CD4-positive, CD25-positive, alpha-beta regulatory T cell (primary cell): ENCODE results near the gene E2F1. TPM values are rescaled to one million over a fixed set of nuclear protein-coding genes. Genes with fewer than 3 reads are reported as not detected.
A peak's percentile ranks its signal among the peaks of the same experiment; 100 is the strongest.

Experiments used
- ATAC-seq, 2 donors: fragments of 150-1000 bp; cut with Tn5 transposase; one replicate each; pipeline ENCODE4 v1.10.0; 2021; ENCODE audit warnings: low read depth in 2 of 2, moderate number of reproducible peaks in 2 of 2, moderate library complexity in 1 of 2
- DNase-seq, 3 donors: peaks; one replicate each; pipeline versions ENCODE4 v3.0.0 to v3.0.0-alpha.2; 2012 to 2022; ENCODE audit warnings: mixed read lengths in 1 of 3
- H3K27ac ChIP-seq: one replicate; pipeline ENCODE4 v1.7.0; 2013; ENCODE audit warnings: mild to moderate bottlenecking, low read length; ENCODE audit not compliant: insufficient read depth, poor library complexity, severe bottlenecking
- H3K27me3 ChIP-seq: one replicate; pipeline ENCODE4 v1.7.0; 2013; ENCODE audit warnings: low read length; ENCODE audit not compliant: control insufficient read depth, insufficient read depth
- H3K36me3 ChIP-seq: one replicate; pipeline ENCODE4 v1.7.0; 2013; ENCODE audit warnings: mild to moderate bottlenecking, low read length, moderate library complexity; ENCODE audit not compliant: control insufficient read depth, insufficient read depth
- H3K4me1 ChIP-seq: 2 replicates; pipeline ENCODE4 v1.7.0; 2013; ENCODE audit warnings: mild to moderate bottlenecking, low read length; ENCODE audit not compliant: insufficient read depth, control insufficient read depth, poor library complexity, severe bottlenecking
- H3K4me3 ChIP-seq: one replicate; pipeline ENCODE4 v1.7.0; 2013; ENCODE audit warnings: low read depth, mild to moderate bottlenecking, low read length, moderate library complexity
- H3K9me3 ChIP-seq, 2 experiments: 1 replicate in 1 of 2; 2 replicates in 1 of 2; pipeline ENCODE4 v1.7.0; 2013; ENCODE audit warnings: low read length in 2 of 2, mild to moderate bottlenecking in 1 of 2, moderate library complexity in 1 of 2; ENCODE audit not compliant: control insufficient read depth in 2 of 2
- H3K27ac Mint-ChIP-seq, 3 donors: one replicate each; pipeline ENCODE4 v1.8.0; 2020 to 2022; ENCODE audit warnings: mild to moderate bottlenecking in 3 of 3, mixed read lengths in 3 of 3, moderate library complexity in 2 of 3
- H3K27me3 Mint-ChIP-seq: one replicate; pipeline ENCODE4 v1.8.0; 2022; ENCODE audit warnings: mild to moderate bottlenecking, mixed read lengths
- H3K36me3 Mint-ChIP-seq: one replicate; pipeline ENCODE4 v1.8.0; 2020; ENCODE audit warnings: mixed read lengths
- H3K4me1 Mint-ChIP-seq, 4 donors: one replicate each; pipeline ENCODE4 v1.8.0; 2020 to 2022; ENCODE audit warnings: mixed read lengths in 4 of 4, mild to moderate bottlenecking in 1 of 4
- H3K4me3 Mint-ChIP-seq, 4 donors: one replicate each; pipeline ENCODE4 v1.8.0; 2020 to 2022; ENCODE audit warnings: mild to moderate bottlenecking in 4 of 4, mixed read lengths in 4 of 4, moderate library complexity in 3 of 4
- H3K9me3 Mint-ChIP-seq, 7 donors: one replicate each; pipeline ENCODE4 v1.8.0; 2020 to 2022; ENCODE audit warnings: mixed read lengths in 7 of 7, mild to moderate bottlenecking in 3 of 7, moderate library complexity in 2 of 7
- polyA plus RNA-seq, 4 donors: library from polyadenylated mRNA; unstranded; fragments of 300-500 nt; fragmentation: Illumina TruSeq; gene quantifications; one replicate each; pipeline ENCODE4 v1.2.3, GENCODE V29; 2021
- total RNA-seq: library from RNA; stranded (reverse); gene quantifications from one replicate; pipeline ENCODE4 v1.2.3, GENCODE V29; 2022

E2F1 gene
- total and polyA plus RNA-seq, 5 donors from 2014 or later = 0.48 to 3.1 (median 0.94) TPM

GRCh38 chr20:33681288-33681687 is 4.9 kb downstream of the E2F1 start:
- no peak overlapping the region for H3K4me3 ChIP-seq
- Mint-ChIP-seq H3K27me3 (no peaks in the 10 kb centered on the region), H3K4me1 (peaks cover 5 to 54% (median 30%) of the 10 kb centered on the region in 4 donors), H3K9me3 (no peaks in the 10 kb centered on the region), H3K4me3 (peak overlapping the region in 1 of 4 donors; percentile 39), H3K27ac (peak overlapping the region in 2 of 3 donors; percentile 34 to 54), H3K36me3 (no peaks in the 10 kb centered on the region)
- H3K27ac ChIP-seq = no peak overlapping the region
- ATAC-seq = no peak
- peaks cover 37% of the 10 kb centered on the region for H3K4me1 ChIP-seq
- H3K27me3 ChIP-seq = no peaks in the 10 kb centered on the region
- H3K9me3 ChIP-seq = no peaks in the 10 kb centered on the region
- H3K36me3 ChIP-seq = no peaks in the 10 kb centered on the region
- no peak for DNase-seq

GRCh38 chr20:33680686-33681085 is 5.5 kb downstream of the E2F1 start:
- H3K4me3 Mint-ChIP-seq = peak overlapping the region in 3 of 4 donors; percentile 39 to 73 (median 52)
- H3K4me1 Mint-ChIP-seq = peaks cover 5 to 54% (median 30%) of the 10 kb centered on the region in 4 donors
- no peaks in the 10 kb centered on the region for H3K9me3 Mint-ChIP-seq
- H3K27me3 ChIP-seq = no peaks in the 10 kb centered on the region
- no peak for DNase-seq
- no peaks in the 10 kb centered on the region for H3K27me3 Mint-ChIP-seq
- ATAC-seq = no peak
- H3K36me3 ChIP-seq = no peaks in the 10 kb centered on the region
- H3K27ac ChIP-seq = no peak overlapping the region
- peak overlapping the region; percentile 54 to 73 (median 56) for H3K27ac Mint-ChIP-seq
- peaks cover 37% of the 10 kb centered on the region for H3K4me1 ChIP-seq
- H3K9me3 ChIP-seq = no peaks in the 10 kb centered on the region
- H3K4me3 ChIP-seq = no peak overlapping the region
- no peaks in the 10 kb centered on the region for H3K36me3 Mint-ChIP-seq

GRCh38 chr20:33679758-33680485 is 6.3 kb downstream of the E2F1 start:
- H3K27ac Mint-ChIP-seq = peak overlapping the region; percentile 86 to 98 (median 88)
- peak; percentile 43 to 58 for ATAC-seq
- H3K4me1 Mint-ChIP-seq = peaks cover 9 to 54% (median 29%) of the 10 kb centered on the region in 4 donors
- Histone ChIP-seq H3K4me1 (peaks cover 30% of the 10 kb centered on the region), H3K27ac (peak overlapping the region; percentile 63), H3K36me3 (no peaks in the 10 kb centered on the region), H3K4me3 (peak overlapping the region; percentile 37), H3K27me3 (no peaks in the 10 kb centered on the region), H3K9me3 (no peaks in the 10 kb centered on the region)
- H3K4me3 Mint-ChIP-seq = peak overlapping the region in 3 of 4 donors; percentile 36 to 80 (median 45)
- H3K9me3 Mint-ChIP-seq = no peaks in the 10 kb centered on the region
- peak in 2 of 3 donors; percentile 35 to 83 for DNase-seq
- H3K36me3 Mint-ChIP-seq = no peaks in the 10 kb centered on the region
- no peaks in the 10 kb centered on the region for H3K27me3 Mint-ChIP-seq

GRCh38 chr20:33677991-33678702 is 8.0 kb downstream of the E2F1 start:
- Mint-ChIP-seq H3K4me3 (peak overlapping the region in 3 of 4 donors; percentile 45 to 85 (median 68)), H3K9me3 (no peaks in the 10 kb centered on the region)

GRCh38 chr20:33676652-33677645 is 9.2 kb downstream of the E2F1 start:
- Histone ChIP-seq H3K36me3 (no peaks in the 10 kb centered on the region), H3K4me3 (no peak overlapping the region), H3K4me1 (peaks cover 48% of the 10 kb centered on the region), H3K9me3 (no peaks in the 10 kb centered on the region), H3K27me3 (no peaks in the 10 kb centered on the region), H3K27ac (no peak overlapping the region)
- Mint-ChIP-seq H3K27me3 (no peaks in the 10 kb centered on the region), H3K4me3 (peak overlapping the region in 1 of 4 donors; percentile 52), H3K27ac (peak overlapping the region in 2 of 3 donors; percentile 32 to 55), H3K4me1 (peaks cover 10 to 63% (median 29%) of the 10 kb centered on the region in 4 donors), H3K36me3 (no peaks in the 10 kb centered on the region), H3K9me3 (no peaks in the 10 kb centered on the region)
- ATAC-seq = no peak
- DNase-seq = no peak

More at GRCh38 chr20:33677991-33678702, 8.0 kb downstream of the E2F1 start:
- H3K27ac ChIP-seq = peak overlapping the region; percentile 63
- no peaks in the 10 kb centered on the region for H3K9me3 ChIP-seq
- H3K36me3 ChIP-seq = no peaks in the 10 kb centered on the region
- Mint-ChIP-seq H3K4me1 (peaks cover 10 to 59% (median 27%) of the 10 kb centered on the region in 4 donors), H3K27me3 (no peaks in the 10 kb centered on the region), H3K36me3 (no peaks in the 10 kb centered on the region), H3K27ac (peak overlapping the region; percentile 86 to 98 (median 88))
- H3K4me1 ChIP-seq = peaks cover 39% of the 10 kb centered on the region
- DNase-seq (no peak), ATAC-seq (no peak)
- H3K27me3 ChIP-seq = no peaks in the 10 kb centered on the region
- H3K4me3 ChIP-seq = peak overlapping the region; percentile 41

GRCh38 chr20:33676121-33676520 is 10.1 kb downstream of the E2F1 start:
- Histone ChIP-seq H3K27ac (no peak overlapping the region), H3K27me3 (no peaks in the 10 kb centered on the region), H3K4me1 (peaks cover 48% of the 10 kb centered on the region), H3K36me3 (no peaks in the 10 kb centered on the region), H3K9me3 (no peaks in the 10 kb centered on the region), H3K4me3 (no peak overlapping the region)
- Mint-ChIP-seq H3K27me3 (no peaks in the 10 kb centered on the region), H3K4me1 (peaks cover 10 to 60% (median 25%) of the 10 kb centered on the region in 4 donors), H3K36me3 (no peaks in the 10 kb centered on the region), H3K9me3 (no peaks in the 10 kb centered on the region), H3K27ac (no peak overlapping the region), H3K4me3 (peak overlapping the region in 2 of 4 donors; percentile 15 to 16)
- no peak for ATAC-seq
- no peak for DNase-seq
